ENCODE measurements around the gene NOL12.

- no peak for TF ChIP-seq POLR2A (IDR thresholded peaks at IDR 0.05; ENCODE audit: low read depth, low read length)
- no peak for TF ChIP-seq TAF1 (IDR thresholded peaks at IDR 0.05; ENCODE audit: borderline replicate concordance, low read depth, low read length)
- TF ChIP-seq POLR2AphosphoS5 (IDR thresholded peaks at IDR 0.05; ENCODE audit: low read depth, low read length) = no peak
Measured at GRCh38 chr22:37701141-37701786, 15.1 kb downstream of the NOL12 start.
